Skeletal muscle satellite cell (primary cell): ENCODE results near the gene MOB1B.

ENCODE experiments used
- H3K27me3 ChIP-seq: 2 replicates; pipeline ENCODE4 v1.7.0; 2013; ENCODE audit warnings: low read length; ENCODE audit not compliant: control insufficient read depth, insufficient read depth
- H3K36me3 ChIP-seq: 2 replicates; pipeline ENCODE4 v1.7.0; 2013; ENCODE audit warnings: mild to moderate bottlenecking, control low read depth, low read length; ENCODE audit not compliant: insufficient read depth
- H3K4me1 ChIP-seq: 2 replicates; pipeline ENCODE4 v1.7.0; 2013; ENCODE audit warnings: low read length; ENCODE audit not compliant: control insufficient read depth, insufficient read depth
- H3K4me2 ChIP-seq: 2 replicates; pipeline ENCODE4 v1.7.0; 2013; ENCODE audit warnings: mild to moderate bottlenecking, low read length
- H3K4me3 ChIP-seq: 2 replicates; pipeline ENCODE4 v1.7.0; 2013; ENCODE audit warnings: low read length
- H3K9ac ChIP-seq: 2 replicates; pipeline ENCODE4 v1.7.0; 2013; ENCODE audit warnings: mild to moderate bottlenecking, low read depth, low read length, moderate library complexity
- H3K9me3 ChIP-seq: replicated peaks from 2 replicates; pipeline ENCODE4 v1.7.0; 2013; ENCODE audit warnings: mild to moderate bottlenecking, control low read depth, low read length

The MOB1B gene

DNA sequence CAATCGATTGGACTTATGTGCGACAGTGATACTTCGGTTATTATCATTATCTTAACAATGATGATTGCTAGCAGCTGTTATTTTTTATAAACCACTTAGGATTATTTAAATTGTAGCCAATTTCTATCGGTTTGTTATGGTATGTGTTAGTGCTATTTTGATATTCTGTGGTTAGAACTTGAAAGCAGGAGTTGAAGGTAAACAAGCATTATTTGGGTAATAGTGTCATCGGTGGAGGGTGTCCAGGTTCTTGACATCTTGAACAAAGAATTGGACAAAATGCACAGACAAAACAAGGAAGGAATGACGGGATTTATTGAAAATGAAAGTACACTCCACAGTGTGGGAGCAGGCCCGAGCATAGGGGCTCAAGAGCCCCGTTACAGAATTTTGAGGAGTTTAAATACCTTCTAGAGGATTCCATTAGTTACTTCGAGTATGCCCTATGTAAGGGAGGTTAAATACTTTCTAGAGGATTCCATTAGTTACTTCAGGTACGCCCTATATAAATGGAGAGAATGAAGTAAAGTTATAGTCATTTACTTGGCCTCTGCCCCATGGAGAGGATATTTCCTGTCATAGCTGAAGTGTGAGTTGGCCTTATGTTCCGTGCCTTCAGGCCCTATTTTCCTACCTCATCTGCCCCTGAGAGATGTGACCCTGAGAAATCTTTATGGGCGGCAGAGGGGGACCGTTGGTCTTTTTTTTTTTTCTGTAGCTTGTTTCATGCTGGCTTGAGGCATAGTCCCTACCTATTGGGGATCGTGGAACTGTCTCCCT, 13.1 kb downstream of the MOB1B start:
- peak overlapping the region; percentile 10 for H3K4me3 ChIP-seq
- H3K4me2 ChIP-seq: peak overlapping the region; percentile 60
- no peaks in the 10 kb centered on the region for H3K27me3 ChIP-seq
- no peak overlapping the region for H3K9ac ChIP-seq
- peaks cover 14% of the 10 kb centered on the region for H3K4me1 ChIP-seq
- H3K9me3 ChIP-seq: no peaks in the 10 kb centered on the region
- no peaks in the 10 kb centered on the region for H3K36me3 ChIP-seq

DNA sequence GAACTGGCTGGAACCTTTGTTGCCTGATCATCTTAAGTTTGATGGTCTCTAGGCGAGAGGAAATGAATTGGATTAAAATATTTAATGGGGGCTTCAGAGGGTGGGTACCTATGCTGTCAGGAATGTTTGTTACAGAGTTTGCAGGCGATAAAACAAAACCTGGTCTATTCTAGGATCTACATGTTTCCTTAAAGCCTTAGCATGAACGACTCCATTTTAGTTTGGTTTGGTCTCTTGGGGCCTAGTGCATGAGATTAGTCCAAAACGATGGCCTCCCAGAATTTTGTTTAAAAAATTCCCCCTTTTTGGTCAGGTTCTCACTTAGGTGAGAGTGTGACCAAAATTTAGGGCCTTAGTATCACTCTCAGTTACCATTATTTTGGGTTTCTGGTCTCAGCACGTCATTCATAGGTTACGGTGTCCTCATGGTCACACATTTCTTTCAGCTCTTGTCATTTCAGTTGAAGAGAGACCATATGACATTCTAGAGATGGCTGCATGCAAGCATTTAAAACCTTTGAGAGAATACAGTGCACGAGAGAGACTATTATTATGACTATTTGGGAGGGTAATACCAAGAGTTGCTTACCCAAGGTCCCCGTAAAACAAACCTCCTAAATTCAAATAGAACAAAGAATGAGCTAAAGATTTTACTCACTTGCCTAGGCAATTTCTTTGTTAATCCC, 13.8 kb downstream of the MOB1B start:
- no peaks in the 10 kb centered on the region for H3K9me3 ChIP-seq
- H3K9ac ChIP-seq: no peak overlapping the region
- H3K4me1 ChIP-seq: peaks cover 14% of the 10 kb centered on the region
- no peaks in the 10 kb centered on the region for H3K36me3 ChIP-seq
- H3K4me3 ChIP-seq: no peak overlapping the region
- peak overlapping the region; percentile 60 for H3K4me2 ChIP-seq
- no peaks in the 10 kb centered on the region for H3K27me3 ChIP-seq

DNA sequence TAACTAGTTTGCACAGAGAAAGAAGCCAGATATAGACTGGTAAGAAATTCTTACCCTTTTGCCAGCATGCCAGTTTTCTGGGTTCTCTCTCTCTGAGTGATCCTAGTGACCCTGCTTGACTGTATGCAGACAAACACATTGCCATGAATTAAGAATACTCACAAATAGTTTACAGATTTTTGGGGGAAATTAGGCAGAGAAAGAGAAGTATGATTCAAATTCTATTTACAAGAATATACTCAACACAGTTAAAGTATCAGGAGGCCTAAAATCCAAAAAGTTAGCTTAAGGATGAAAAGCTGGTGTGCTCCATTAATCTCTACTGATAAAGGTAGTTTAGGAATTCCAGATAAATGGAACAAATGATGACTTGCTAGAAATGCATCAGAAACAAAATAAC, 18.4 kb downstream of the MOB1B start:
- Histone ChIP-seq H3K4me3 (no peak overlapping the region), H3K27me3 (no peaks in the 10 kb centered on the region), H3K36me3 (no peaks in the 10 kb centered on the region), H3K9ac (no peak overlapping the region), H3K9me3 (no peaks in the 10 kb centered on the region), H3K4me2 (no peak overlapping the region), H3K4me1 (peaks cover 2% of the 10 kb centered on the region)

DNA sequence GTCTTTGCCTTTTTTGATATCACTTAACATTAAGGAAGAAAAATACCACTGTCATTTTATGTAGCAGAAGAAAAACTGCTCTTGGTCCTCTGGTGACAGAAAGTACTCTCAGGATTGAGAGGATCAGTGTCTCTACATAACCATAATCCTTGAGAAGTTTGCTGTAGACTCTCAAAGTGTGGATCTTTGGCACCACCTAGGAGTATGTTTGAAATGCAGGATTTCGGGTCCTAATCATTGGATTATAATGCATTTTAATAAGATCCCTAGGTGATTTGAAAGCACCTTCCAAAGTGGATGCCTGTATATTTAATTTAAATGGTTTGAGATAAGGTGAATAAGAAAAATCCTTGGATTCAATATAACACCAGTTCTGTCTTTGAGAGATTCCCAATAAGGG, 23.2 kb downstream of the MOB1B start:
- Histone ChIP-seq H3K9ac (no peak overlapping the region), H3K4me3 (no peak overlapping the region), H3K36me3 (no peaks in the 10 kb centered on the region), H3K4me2 (no peak overlapping the region), H3K9me3 (no peaks in the 10 kb centered on the region), H3K27me3 (no peaks in the 10 kb centered on the region), H3K4me1 (peaks cover 6% of the 10 kb centered on the region)

DNA sequence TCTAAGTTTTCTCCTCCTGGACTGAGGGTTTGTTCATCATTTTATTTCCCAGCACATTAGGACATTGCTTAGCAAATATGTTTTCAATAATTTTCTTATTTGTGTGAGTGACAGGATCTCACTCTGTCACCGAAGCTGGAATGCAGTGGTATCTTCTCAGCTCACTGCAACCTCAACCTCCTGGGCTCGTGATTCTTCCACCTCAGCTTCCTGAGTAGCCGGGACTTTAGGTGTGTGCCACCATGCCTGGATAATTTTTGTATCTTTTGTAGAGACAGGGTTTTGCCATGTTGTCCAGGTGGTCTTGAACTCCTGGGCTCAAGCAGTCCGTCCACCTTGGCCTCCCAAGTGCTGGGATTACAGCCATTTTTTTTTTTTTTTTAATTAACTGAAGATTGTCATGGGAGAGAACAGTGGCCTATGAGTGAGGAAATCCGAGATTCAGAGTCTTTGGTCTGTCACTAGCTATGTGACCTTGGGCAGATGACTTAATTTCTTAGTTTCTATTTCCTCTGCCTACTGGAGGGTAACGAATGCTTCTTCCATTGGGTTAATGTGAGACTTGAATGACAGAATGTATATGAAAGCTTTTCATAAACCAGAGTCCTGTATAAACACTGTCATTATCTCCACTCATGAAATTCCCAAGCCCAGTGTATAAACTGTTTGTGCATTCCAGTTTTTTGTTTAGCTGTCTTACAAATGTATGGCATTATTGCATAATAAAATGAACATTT, 23.9 kb downstream of the MOB1B start:
- Histone ChIP-seq H3K4me3 (no peak overlapping the region), H3K27me3 (no peaks in the 10 kb centered on the region), H3K36me3 (no peaks in the 10 kb centered on the region), H3K4me2 (no peak overlapping the region), H3K9me3 (no peaks in the 10 kb centered on the region), H3K4me1 (peaks cover 6% of the 10 kb centered on the region), H3K9ac (no peak overlapping the region)

DNA sequence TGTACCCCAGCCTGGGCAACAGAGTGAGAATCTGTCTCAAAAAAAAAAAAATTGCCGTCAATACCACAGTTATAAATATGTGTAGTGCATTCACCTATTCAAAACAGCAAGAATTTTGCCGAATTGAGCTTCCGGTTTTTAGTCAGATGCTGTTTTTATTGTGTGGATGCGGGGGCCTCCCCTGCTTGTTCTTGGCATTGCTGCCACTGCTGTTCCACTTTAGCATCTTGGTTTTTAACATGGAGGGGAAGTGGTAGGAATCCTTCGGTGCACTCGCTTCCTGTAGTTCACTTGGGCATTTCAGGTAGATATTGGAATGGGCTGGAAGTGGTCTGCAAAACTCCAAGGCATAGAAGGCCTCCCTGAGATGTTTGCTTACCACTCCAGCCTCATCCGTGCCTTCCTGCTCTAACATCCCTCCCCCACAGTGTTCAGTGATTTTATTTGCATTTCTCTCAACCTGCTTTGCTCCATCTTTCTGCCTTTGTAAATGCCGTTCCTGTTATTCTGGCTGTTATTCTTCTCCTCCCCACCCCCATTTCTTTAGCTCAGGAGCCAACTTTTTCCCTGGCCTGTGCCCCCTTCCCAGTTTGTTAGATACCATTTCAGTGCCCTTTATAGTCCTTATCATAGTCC, 25.5 kb downstream of the MOB1B start:
- H3K27me3 ChIP-seq: no peaks in the 10 kb centered on the region
- no peaks in the 10 kb centered on the region for H3K36me3 ChIP-seq
- no peaks in the 10 kb centered on the region for H3K9me3 ChIP-seq
- H3K4me3 ChIP-seq: no peak overlapping the region
- peaks cover 6% of the 10 kb centered on the region for H3K4me1 ChIP-seq
- no peak overlapping the region for H3K9ac ChIP-seq
- H3K4me2 ChIP-seq: no peak overlapping the region

DNA sequence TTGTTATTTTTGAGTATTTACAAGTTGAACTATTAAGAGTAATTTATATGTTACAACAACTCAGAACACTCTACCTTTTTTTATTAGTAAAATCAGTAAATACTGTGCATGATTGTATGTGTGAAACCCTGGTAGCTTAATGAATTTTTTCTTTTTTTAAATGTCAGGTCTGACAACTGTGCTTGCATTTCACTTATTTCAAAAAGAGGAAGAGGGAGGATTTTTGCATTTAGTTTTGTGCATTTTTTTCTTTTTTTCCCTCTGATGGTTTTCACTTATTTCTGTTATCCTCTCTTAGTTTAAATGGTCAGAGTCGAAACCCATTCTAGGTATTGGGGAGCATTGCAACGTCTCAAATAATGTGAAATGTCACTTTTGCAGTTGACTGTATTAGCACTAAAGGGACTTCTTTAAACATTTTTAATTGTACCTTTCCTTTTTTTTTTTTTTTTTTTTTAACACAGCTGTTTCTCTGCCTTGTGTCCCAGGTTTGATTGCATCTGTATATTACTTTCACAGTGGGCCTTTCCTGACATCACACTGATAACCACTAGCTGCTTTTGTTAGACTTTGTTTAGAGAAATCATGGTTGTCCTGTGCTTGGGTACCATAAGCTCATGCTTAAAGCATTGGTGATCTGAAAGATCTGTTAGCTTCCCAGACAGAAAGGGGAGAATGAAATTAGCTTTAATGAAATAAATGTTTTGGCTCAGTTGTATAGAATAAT, 28.5 kb downstream of the MOB1B start:
- no peaks in the 10 kb centered on the region for H3K27me3 ChIP-seq
- H3K4me2 ChIP-seq: no peak overlapping the region
- H3K9me3 ChIP-seq: no peaks in the 10 kb centered on the region
- no peak overlapping the region for H3K9ac ChIP-seq
- peaks cover 6% of the 10 kb centered on the region for H3K4me1 ChIP-seq
- no peaks in the 10 kb centered on the region for H3K36me3 ChIP-seq
- H3K4me3 ChIP-seq: no peak overlapping the region

DNA sequence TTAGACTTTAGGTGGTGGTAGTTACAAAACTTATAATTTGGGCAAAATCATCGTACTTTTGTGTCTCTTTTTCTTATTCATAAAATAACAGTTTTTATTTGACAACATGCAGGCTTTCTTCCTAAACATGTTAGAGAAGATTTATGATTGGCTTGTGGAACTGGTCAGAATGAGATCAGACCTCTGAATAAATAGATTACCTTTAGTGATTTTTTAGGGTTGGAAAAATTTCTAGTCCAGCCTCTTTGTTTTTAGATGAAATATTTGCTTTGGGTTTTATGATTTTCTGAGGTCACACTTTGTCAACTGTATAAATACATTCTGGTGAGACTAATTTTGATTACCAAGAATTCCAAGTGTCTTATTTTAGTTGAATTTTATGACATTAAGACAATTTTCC, 29.2 kb downstream of the MOB1B start:
- H3K36me3 ChIP-seq: no peaks in the 10 kb centered on the region
- H3K4me2 ChIP-seq: no peak overlapping the region
- H3K4me3 ChIP-seq: no peak overlapping the region
- no peak overlapping the region for H3K9ac ChIP-seq
- no peaks in the 10 kb centered on the region for H3K27me3 ChIP-seq
- H3K9me3 ChIP-seq: no peaks in the 10 kb centered on the region
- H3K4me1 ChIP-seq: peaks cover 6% of the 10 kb centered on the region

DNA sequence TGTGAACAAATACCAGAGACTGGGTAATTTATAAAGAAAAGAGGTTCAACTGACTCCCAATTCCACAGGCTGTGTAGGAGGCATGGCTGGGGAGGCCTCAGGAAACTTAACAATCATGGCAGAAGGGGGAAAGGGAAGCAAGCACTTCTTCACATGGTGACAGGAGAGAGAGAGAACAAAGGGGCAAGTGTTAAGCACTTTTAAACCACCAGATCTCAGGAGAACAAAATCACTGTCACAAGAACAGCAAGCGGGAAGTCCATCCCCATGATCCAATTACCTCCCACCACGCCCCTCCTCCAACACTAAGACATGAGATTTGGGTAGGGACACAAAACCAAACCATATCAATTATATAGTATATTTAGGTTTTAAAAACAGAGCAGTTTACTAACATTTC, 30.8 kb downstream of the MOB1B start:
- Histone ChIP-seq H3K4me1 (peaks cover under 1% of the 10 kb centered on the region), H3K4me3 (no peak overlapping the region), H3K27me3 (no peaks in the 10 kb centered on the region), H3K4me2 (no peak overlapping the region), H3K9ac (no peak overlapping the region), H3K36me3 (no peaks in the 10 kb centered on the region), H3K9me3 (no peaks in the 10 kb centered on the region)

DNA sequence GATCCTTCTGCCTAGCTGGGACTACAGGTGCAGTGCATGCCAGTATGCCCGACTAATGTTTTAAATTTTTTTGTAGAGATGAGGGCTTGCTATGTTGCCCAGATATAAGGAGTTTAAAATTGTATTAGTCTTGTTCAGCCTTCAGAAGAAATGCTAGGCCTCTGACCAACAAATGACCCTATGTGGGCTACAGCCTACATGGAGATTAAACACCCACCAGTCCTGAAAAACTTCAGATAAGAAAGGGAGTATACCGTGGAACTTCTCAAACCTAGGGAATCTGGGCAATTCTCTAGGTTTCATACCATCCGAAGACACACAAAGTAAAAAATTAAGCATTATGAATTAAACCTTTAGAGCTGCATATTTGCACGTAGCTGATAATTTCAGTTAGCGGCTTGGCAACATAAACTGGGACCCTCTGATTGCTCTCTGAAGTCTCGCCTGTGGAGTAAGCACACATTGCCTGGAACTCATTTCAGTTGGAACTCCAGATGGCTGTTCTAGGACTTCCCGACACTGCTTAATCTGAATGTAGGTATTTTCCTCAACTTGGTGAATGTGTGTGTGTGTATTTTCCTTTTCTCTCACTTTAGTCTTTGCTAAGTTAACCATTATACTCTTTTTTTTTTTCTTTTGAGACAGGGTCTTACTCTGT, 33.0 kb downstream of the MOB1B start:
- Histone ChIP-seq H3K9ac (no peak overlapping the region), H3K36me3 (no peaks in the 10 kb centered on the region)

More for the DNA sequence above, 33.0 kb downstream of the MOB1B start:
- Histone ChIP-seq H3K4me3 (no peak overlapping the region), H3K4me2 (no peak overlapping the region), H3K27me3 (no peaks in the 10 kb centered on the region), H3K9me3 (no peaks in the 10 kb centered on the region), H3K4me1 (no peaks in the 10 kb centered on the region)
